ENCODE data around the gene OMD.

DNA sequence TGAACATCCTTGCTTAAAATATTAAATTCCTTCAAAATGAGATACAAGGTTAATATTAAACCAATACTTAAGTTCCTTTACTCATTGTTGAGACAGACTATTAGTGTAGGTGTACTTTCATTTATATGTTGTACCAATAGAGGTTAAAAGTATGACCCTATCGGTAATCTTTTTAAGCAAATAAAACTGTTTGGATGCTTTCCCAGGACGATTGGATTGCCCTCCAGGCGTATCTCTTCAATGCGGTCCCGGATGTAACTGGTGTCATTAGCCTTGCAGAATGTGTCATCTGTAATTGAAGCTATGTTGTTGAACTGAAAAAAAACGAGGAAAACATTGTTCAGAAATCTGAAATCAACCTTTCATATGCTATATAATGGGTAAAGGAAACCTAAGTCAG is 38.8 kb downstream of the OMD start:
- TF ChIP-seq, protein P1, sequence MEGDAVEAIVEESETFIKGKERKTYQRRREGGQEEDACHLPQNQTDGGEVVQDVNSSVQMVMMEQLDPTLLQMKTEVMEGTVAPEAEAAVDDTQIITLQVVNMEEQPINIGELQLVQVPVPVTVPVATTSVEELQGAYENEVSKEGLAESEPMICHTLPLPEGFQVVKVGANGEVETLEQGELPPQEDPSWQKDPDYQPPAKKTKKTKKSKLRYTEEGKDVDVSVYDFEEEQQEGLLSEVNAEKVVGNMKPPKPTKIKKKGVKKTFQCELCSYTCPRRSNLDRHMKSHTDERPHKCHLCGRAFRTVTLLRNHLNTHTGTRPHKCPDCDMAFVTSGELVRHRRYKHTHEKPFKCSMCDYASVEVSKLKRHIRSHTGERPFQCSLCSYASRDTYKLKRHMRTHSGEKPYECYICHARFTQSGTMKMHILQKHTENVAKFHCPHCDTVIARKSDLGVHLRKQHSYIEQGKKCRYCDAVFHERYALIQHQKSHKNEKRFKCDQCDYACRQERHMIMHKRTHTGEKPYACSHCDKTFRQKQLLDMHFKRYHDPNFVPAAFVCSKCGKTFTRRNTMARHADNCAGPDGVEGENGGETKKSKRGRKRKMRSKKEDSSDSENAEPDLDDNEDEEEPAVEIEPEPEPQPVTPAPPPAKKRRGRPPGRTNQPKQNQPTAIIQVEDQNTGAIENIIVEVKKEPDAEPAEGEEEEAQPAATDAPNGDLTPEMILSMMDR (IDR thresholded peaks at IDR 0.05 in 2 of 3, conservative IDR thresholded peaks at IDR 0.05 in 1 of 3; ENCODE audit: borderline replicate concordance in 1 of 3, insufficient read depth in 1 of 3, low read depth in 2 of 3, low read length in 2 of 3): no peak
- TF ChIP-seq POLR2A (IDR thresholded peaks at IDR 0.05; ENCODE audit: borderline replicate concordance, extremely low read depth, insufficient read depth, insufficient read length) (no peak), EZH2 (IDR thresholded peaks at IDR 0.05) (no peak), REST (IDR thresholded peaks at IDR 0.05; ENCODE audit: low read depth) (no peak)
